GM23338 (cell line): Measurements from ENCODE around the gene PRPH. TPM values are rescaled to one million over a fixed set of nuclear protein-coding genes. Genes with fewer than 3 reads are reported as not detected.

Source experiments
- ATAC-seq: fragments of 200-7000 bp; cut with Tn5 transposase; 3 replicates; pipeline ENCODE4 v1.9.1; 2020
- DNase-seq: peaks from one replicate; pipeline ENCODE4 v3.0.0-alpha.2; 2015; ENCODE audit warnings: low spot score
- H2AFZ ChIP-seq: fragments of 200-600 bp; sonication (generic); 2 replicates; pipeline ENCODE4 v1.8.0; 2016; ENCODE audit warnings: antibody characterized with exemption, mild to moderate bottlenecking, moderate library complexity
- H3F3A ChIP-seq: fragments of 200-600 bp; sonication (generic); replicated peaks from 2 replicates; pipeline ENCODE4 v1.8.0; 2017; ENCODE audit warnings: antibody characterized with exemption, mixed run types, low read depth
- H3K27ac ChIP-seq: fragments of 200-600 bp; sonication (generic); 2 replicates; pipeline ENCODE4 v1.6.1; 2016; ENCODE audit warnings: low read depth
- H3K27me3 ChIP-seq: fragments of 200-600 bp; sonication (generic); 2 replicates; pipeline ENCODE4 v1.8.0; 2016; ENCODE audit warnings: mild to moderate bottlenecking, mixed run types, moderate library complexity; ENCODE audit not compliant: insufficient read depth
- H3K36me3 ChIP-seq: fragments of 200-600 bp; sonication (generic); 2 replicates; pipeline ENCODE4 v1.8.0; 2016; ENCODE audit warnings: mild to moderate bottlenecking; ENCODE audit not compliant: insufficient read depth
- H3K4me1 ChIP-seq: fragments of 200-600 bp; sonication (generic); 2 replicates; pipeline ENCODE4 v1.8.0; 2016; ENCODE audit warnings: mild to moderate bottlenecking, moderate library complexity; ENCODE audit not compliant: insufficient read depth
- H3K4me2 ChIP-seq: fragments of 200-600 bp; sonication (generic); 2 replicates; pipeline ENCODE4 v1.7.1; 2017; ENCODE audit warnings: mixed run types
- H3K4me3 ChIP-seq: fragments of 200-600 bp; sonication (generic); 2 replicates; pipeline ENCODE4 v1.6.1; 2016; ENCODE audit warnings: mixed run types
- H3K79me2 ChIP-seq: fragments of 200-600 bp; sonication (generic); replicated peaks from 2 replicates; pipeline ENCODE4 v1.8.0; 2017; ENCODE audit warnings: mild to moderate bottlenecking; ENCODE audit not compliant: insufficient read depth
- H3K9me2 ChIP-seq: fragments of 200-600 bp; sonication (generic); 2 replicates; pipeline ENCODE4 v1.8.0; 2017; ENCODE audit not compliant: insufficient read depth
- H4K20me1 ChIP-seq: fragments of 200-600 bp; sonication (generic); replicated peaks from 2 replicates; pipeline ENCODE4 v1.8.0; 2017; ENCODE audit warnings: mild to moderate bottlenecking; ENCODE audit not compliant: insufficient read depth
- H3K27ac Mint-ChIP-seq: 2 replicates; pipeline ENCODE4 v1.8.0; 2020; ENCODE audit warnings: inconsistent platforms, mild to moderate bottlenecking, moderate library complexity, mixed read lengths
- H3K27me3 Mint-ChIP-seq: 3 replicates; pipeline ENCODE4 v1.8.0; 2022; ENCODE audit warnings: low read depth, mild to moderate bottlenecking, moderate library complexity, mixed read lengths, inconsistent platforms; ENCODE audit not compliant: insufficient read depth, poor library complexity
- H3K36me3 Mint-ChIP-seq: 3 replicates; pipeline ENCODE4 v1.8.0; 2021; ENCODE audit warnings: low read depth, mild to moderate bottlenecking, inconsistent platforms, moderate library complexity, mixed read lengths
- H3K4me1 Mint-ChIP-seq: 3 replicates; pipeline ENCODE4 v1.8.0; 2020; ENCODE audit warnings: mild to moderate bottlenecking, inconsistent platforms, mixed read lengths
- H3K4me3 Mint-ChIP-seq: 3 replicates; pipeline ENCODE4 v1.8.0; 2021; ENCODE audit warnings: moderate library complexity, mild to moderate bottlenecking, inconsistent platforms, mixed read lengths
- H3K9me3 Mint-ChIP-seq: 3 replicates; pipeline ENCODE4 v1.8.0; 2020; ENCODE audit warnings: moderate library complexity, mild to moderate bottlenecking, inconsistent platforms, mixed read lengths
- CREB1 ChIP-seq: fragments of 250-450 bp; sonication (Bioruptor Pico); IDR thresholded peaks from 2 replicates; pipeline ENCODE4 v1.5.0; 2020; ENCODE audit warnings: low read depth, mild to moderate bottlenecking, moderate library complexity
- CTCF ChIP-seq, 2 experiments: fragments of 200-600 bp in 1 of 2; sonication (generic) in 1 of 2; conservative IDR thresholded peaks; 2 replicates each; pipeline versions ENCODE4 v1.5.1 to v1.6.1; 2016 to 2017; ENCODE audit warnings: antibody characterized with exemption in 2 of 2, low read depth in 2 of 2, mild to moderate bottlenecking in 2 of 2, moderate library complexity in 1 of 2
- EZH2 ChIP-seq: fragments of 200-600 bp; sonication (generic); IDR thresholded peaks from one replicate; pipeline ENCODE4 v1.8.0; 2017; ENCODE audit warnings: antibody characterized with exemption, mild to moderate bottlenecking, low read depth; ENCODE audit not compliant: unreplicated experiment
- EZH2phosphoT487 ChIP-seq: fragments of 200-600 bp; sonication (generic); IDR thresholded peaks from one replicate; pipeline ENCODE4 v1.8.1; 2018; ENCODE audit warnings: antibody characterized with exemption; ENCODE audit not compliant: unreplicated experiment
- JUNB ChIP-seq: IDR thresholded peaks from one replicate; pipeline ENCODE4 v1.6.1; 2016; ENCODE audit warnings: antibody characterized with exemption; ENCODE audit not compliant: unreplicated experiment
- NANOG ChIP-seq: IDR thresholded peaks from 2 replicates; pipeline ENCODE4 v1.6.1; 2016; ENCODE audit warnings: antibody characterized with exemption, borderline replicate concordance
- POLR2AphosphoS5 ChIP-seq: IDR thresholded peaks from 2 replicates; pipeline ENCODE4 v1.6.1; 2016; ENCODE audit warnings: antibody characterized with exemption, low read depth
- REST ChIP-seq: IDR thresholded peaks from one replicate; pipeline ENCODE4 v1.6.1; 2018; ENCODE audit warnings: antibody characterized with exemption; ENCODE audit not compliant: unreplicated experiment
- STAT1 ChIP-seq: IDR thresholded peaks from one replicate; pipeline ENCODE4 v1.6.1; 2016; ENCODE audit warnings: antibody characterized with exemption; ENCODE audit not compliant: unreplicated experiment
- ZNF114 ChIP-seq: fragments of 250-450 bp; sonication (Bioruptor Pico); IDR thresholded peaks from 2 replicates; pipeline ENCODE4 v1.5.0; 2020; ENCODE audit warnings: mild to moderate bottlenecking, moderate library complexity
- ZNF331 ChIP-seq: fragments of 250-450 bp; sonication (Bioruptor Pico); IDR thresholded peaks from 2 replicates; pipeline ENCODE4 v1.5.0; 2020; ENCODE audit warnings: low read depth, mild to moderate bottlenecking, moderate library complexity
- ZNF462 ChIP-seq: fragments of 250-450 bp; sonication (Bioruptor Pico); IDR thresholded peaks from 2 replicates; pipeline ENCODE4 v1.5.0; 2020; ENCODE audit warnings: mild to moderate bottlenecking, moderate library complexity
- polyA plus RNA-seq: library from polyadenylated mRNA; unstranded; fragments of >200 nt; fragmentation: Nextera tagmentation; extraction: Ambion mirVana; gene quantifications from 2 replicates; pipeline ENCODE4 v1.2.1, GENCODE V29; 2016
- total RNA-seq: library from RNA; depleted of rRNA; stranded (reverse); fragments of >200 nt; shearing (Covaris generic); gene quantifications from 2 replicates; pipeline ENCODE4 v1.2.3, GENCODE V29; 2014
- TF ChIP-seq, protein P1 (sequence below): IDR thresholded peaks from 2 replicates; pipeline ENCODE4 v1.6.1; 2016; ENCODE audit warnings: antibody characterized with exemption

PRPH gene
- total and polyA plus RNA-seq, 2 experiments from 2014 or later: 0.24 to 0.36 TPM

DNA sequence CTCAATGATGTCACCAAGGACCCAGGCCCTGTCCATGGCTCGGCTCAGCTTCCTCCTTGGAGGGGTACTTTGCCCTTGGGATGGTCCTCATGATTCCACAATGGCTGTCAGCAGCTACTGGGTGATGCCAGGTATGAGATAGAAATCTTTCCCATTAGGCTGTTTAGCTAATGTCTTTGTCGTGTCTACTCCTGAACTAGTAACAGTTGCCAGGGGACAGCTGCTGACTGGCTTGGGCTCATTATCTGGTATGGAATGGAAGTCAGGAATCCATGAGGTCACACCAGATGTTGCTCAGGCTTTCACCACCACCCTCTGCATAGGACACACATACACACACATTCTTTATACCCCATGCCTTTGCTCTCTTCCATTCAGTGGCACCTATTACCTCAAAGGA lies 9.2 kb downstream of the PRPH start:
- no peaks in the 10 kb centered on the region for H3K4me1 Mint-ChIP-seq
- no peak overlapping the region for H3K4me2 ChIP-seq
- H3K4me1 ChIP-seq: no peaks in the 10 kb centered on the region
- H3K27me3 ChIP-seq: peaks cover 17% of the 10 kb centered on the region
- DNase-seq: no peak
- H3K4me3 ChIP-seq: no peak overlapping the region
- H3K9me3 Mint-ChIP-seq: no peaks in the 10 kb centered on the region
- H3K36me3 Mint-ChIP-seq: no peaks in the 10 kb centered on the region
- no peak overlapping the region for H2AFZ ChIP-seq
- no peak overlapping the region for H3K4me3 Mint-ChIP-seq
- H3K36me3 ChIP-seq: no peaks in the 10 kb centered on the region
- H3K27ac Mint-ChIP-seq: no peak overlapping the region
- H3K27me3 Mint-ChIP-seq: peaks cover 12% of the 10 kb centered on the region
- H4K20me1 ChIP-seq: no peaks in the 10 kb centered on the region
- H3F3A ChIP-seq: no peaks in the 10 kb centered on the region
- no peaks in the 10 kb centered on the region for H3K9me2 ChIP-seq
- H3K79me2 ChIP-seq: no peaks in the 10 kb centered on the region
- no peak for ATAC-seq
- no peak overlapping the region for H3K27ac ChIP-seq
- no peak for TF ChIP-seq STAT1
- TF ChIP-seq REST: no peak
- TF ChIP-seq CTCF (conservative IDR thresholded peaks at IDR 0.05; ENCODE audit: low read depth in 2 of 2): no peak
- TF ChIP-seq POLR2AphosphoS5: no peak
- TF ChIP-seq ZNF114 (CRISPR knock-in tag): no peak
- no peak for TF ChIP-seq ZNF331 (CRISPR knock-in tag)
- no peak for TF ChIP-seq EZH2phosphoT487
- no peak for TF ChIP-seq CREB1 (CRISPR knock-in tag)
- no peak for TF ChIP-seq NANOG
- TF ChIP-seq, protein P1, sequence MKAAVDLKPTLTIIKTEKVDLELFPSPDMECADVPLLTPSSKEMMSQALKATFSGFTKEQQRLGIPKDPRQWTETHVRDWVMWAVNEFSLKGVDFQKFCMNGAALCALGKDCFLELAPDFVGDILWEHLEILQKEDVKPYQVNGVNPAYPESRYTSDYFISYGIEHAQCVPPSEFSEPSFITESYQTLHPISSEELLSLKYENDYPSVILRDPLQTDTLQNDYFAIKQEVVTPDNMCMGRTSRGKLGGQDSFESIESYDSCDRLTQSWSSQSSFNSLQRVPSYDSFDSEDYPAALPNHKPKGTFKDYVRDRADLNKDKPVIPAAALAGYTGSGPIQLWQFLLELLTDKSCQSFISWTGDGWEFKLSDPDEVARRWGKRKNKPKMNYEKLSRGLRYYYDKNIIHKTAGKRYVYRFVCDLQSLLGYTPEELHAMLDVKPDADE: no peak
- no peak for TF ChIP-seq JUNB
- no peak for TF ChIP-seq EZH2
- TF ChIP-seq ZNF462 (CRISPR knock-in tag): no peak
